GM12878 (cell line): ENCODE data around the gene DGAT2. TPM values are rescaled to one million over a fixed set of nuclear protein-coding genes. Genes with fewer than 3 reads are reported as not detected.

Experiments
- CBX3 ChIP-seq: fragments of 200-600 bp; sonication (generic); IDR thresholded peaks from 2 replicates; pipeline ENCODE4 v1.6.1; 2016; ENCODE audit warnings: low read depth, borderline replicate concordance
- EGR1 ChIP-seq, 2 experiments: IDR thresholded peaks; 1 replicate in 1 of 2; 2 replicates in 1 of 2; pipeline ENCODE4 v1.6.1; 2011 to 2012; ENCODE audit warnings: low read depth in 2 of 2, low read length in 2 of 2, borderline replicate concordance in 1 of 2, mild to moderate bottlenecking in 1 of 2, moderate library complexity in 1 of 2
- EP300 ChIP-seq, 2 experiments: fragments of 150-350 bp in 1 of 2; IDR thresholded peaks; 2 replicates each; pipeline ENCODE4 v1.6.1; 2011 to 2012; ENCODE audit warnings: low read depth in 2 of 2, low read length in 2 of 2, borderline replicate concordance in 1 of 2, improper control_type of control experiment in 1 of 2, inconsistent platforms in 1 of 2; ENCODE audit not compliant: control insufficient read depth in 1 of 2
- NBN ChIP-seq: fragments of 450-650 bp; IDR thresholded peaks from 2 replicates; pipeline ENCODE4 v1.6.1; 2016
- NR2F1 ChIP-seq: fragments of 450-650 bp; conservative IDR thresholded peaks from 2 replicates; pipeline ENCODE4 v1.6.1; 2017; ENCODE audit warnings: mild to moderate bottlenecking
- POLR2A ChIP-seq: IDR thresholded peaks from 2 replicates; pipeline ENCODE4 v1.6.1; 2011; ENCODE audit warnings: low read depth, mild to moderate bottlenecking, low read length
- POLR2AphosphoS2 ChIP-seq: IDR thresholded peaks from 2 replicates; pipeline ENCODE4 v1.6.1; 2011; ENCODE audit warnings: low read depth, mild to moderate bottlenecking, low read length, improper control_type of control experiment, moderate library complexity
- SMAD5 ChIP-seq: IDR thresholded peaks from 2 replicates; pipeline ENCODE4 v1.6.1; 2016; ENCODE audit warnings: antibody characterized with exemption, low read depth
- SRF ChIP-seq, 2 experiments: IDR thresholded peaks; 2 replicates each; pipeline ENCODE4 v1.6.1; 2011; ENCODE audit warnings: low read depth in 2 of 2, low read length in 2 of 2, mild to moderate bottlenecking in 1 of 2, moderate library complexity in 1 of 2
- TCF7 ChIP-seq: IDR thresholded peaks from 2 replicates; pipeline ENCODE4 v1.6.1; 2014; ENCODE audit warnings: antibody characterized with exemption, borderline replicate concordance
- YBX1 ChIP-seq: fragments of 450-650 bp; IDR thresholded peaks from 2 replicates; pipeline ENCODE4 v1.6.1; 2016; ENCODE audit warnings: antibody characterized with exemption
- ZBED1 ChIP-seq: IDR thresholded peaks from 2 replicates; pipeline ENCODE4 v1.6.1; 2016; ENCODE audit warnings: borderline replicate concordance
- ZNF24 ChIP-seq: fragments of 450-650 bp; IDR thresholded peaks from 2 replicates; pipeline ENCODE4 v1.6.1; 2017; ENCODE audit warnings: antibody characterized with exemption, mild to moderate bottlenecking
- ZNF622 ChIP-seq: fragments of 450-650 bp; IDR thresholded peaks from 2 replicates; pipeline ENCODE4 v1.6.1; 2017; ENCODE audit warnings: mild to moderate bottlenecking, inconsistent platforms
- polyA plus RNA-seq, 11 experiments: library from polyadenylated mRNA; depleted of rRNA in 4 of 11; unstranded in 6 of 11; stranded (reverse) in 5 of 11; fragments of >200 nt; fragmentation: Nextera tagmentation in 4 of 11; fragmentation: Illumina TruSeq in 1 of 11; extraction: Ambion mirVana in 4 of 11; extraction: Trizol in 1 of 11; gene quantifications; 1 replicate in 1 of 11; 2 replicates in 10 of 11; pipeline versions ENCODE4 v1.2.1 to v1.2.3, GENCODE V29; 2011 to 2016; ENCODE audit warnings: inconsistent platforms in 2 of 11, missing spikeins in 2 of 11, low read depth in 1 of 11
- total RNA-seq, 4 experiments: library from RNA; depleted of rRNA in 3 of 4; stranded (reverse); fragments of >200 nt in 3 of 4; fragmentation: Illumina TruSeq in 1 of 4; extraction: Trizol in 1 of 4; gene quantifications; 2 replicates each; pipeline versions ENCODE4 v1.2.1 to v1.2.3, GENCODE V29; 2013 to 2021
- TF ChIP-seq, protein P1 (sequence below): fragments of 450-650 bp; IDR thresholded peaks from 2 replicates; pipeline ENCODE4 v1.6.1; 2017; ENCODE audit warnings: antibody characterized with exemption, mild to moderate bottlenecking, moderate library complexity
- TF ChIP-seq, protein P2 (sequence below): fragments of 450-650 bp; IDR thresholded peaks from 2 replicates; pipeline ENCODE4 v1.6.1; 2014; ENCODE audit warnings: mild to moderate bottlenecking
- TF ChIP-seq, protein P3 (sequence below): fragments of 450-650 bp; IDR thresholded peaks from 2 replicates; pipeline ENCODE4 v1.6.1; 2016; ENCODE audit warnings: mild to moderate bottlenecking
- TF ChIP-seq, protein P4 (sequence below), 3 experiments: IDR thresholded peaks in 2 of 3; conservative IDR thresholded peaks in 1 of 3; 2 replicates each; pipeline ENCODE4 v1.5.1; 2011; ENCODE audit warnings: low read depth in 3 of 3, low read length in 3 of 3, mild to moderate bottlenecking in 3 of 3, control low read depth in 2 of 3, moderate library complexity in 2 of 3, inconsistent platforms in 1 of 3, mixed read lengths in 1 of 3; ENCODE audit not compliant: control insufficient read depth in 2 of 3, insufficient read depth in 1 of 3; ENCODE audit errors: extremely low read depth in 1 of 3
- TF ChIP-seq, protein P5 (sequence below): fragments of 450-650 bp; formaldehyde crosslinking; IDR thresholded peaks from 2 replicates; pipeline ENCODE4 v1.4.0; 2020; ENCODE audit warnings: mild to moderate bottlenecking, moderate library complexity

Gene DGAT2
- total and polyA plus RNA-seq, 10 of the 15 experiments (the other 5 are each of a cell fraction or from before 2014, with no cell fraction given): 5.1 to 25.9 (median 17.6) TPM

DNA sequence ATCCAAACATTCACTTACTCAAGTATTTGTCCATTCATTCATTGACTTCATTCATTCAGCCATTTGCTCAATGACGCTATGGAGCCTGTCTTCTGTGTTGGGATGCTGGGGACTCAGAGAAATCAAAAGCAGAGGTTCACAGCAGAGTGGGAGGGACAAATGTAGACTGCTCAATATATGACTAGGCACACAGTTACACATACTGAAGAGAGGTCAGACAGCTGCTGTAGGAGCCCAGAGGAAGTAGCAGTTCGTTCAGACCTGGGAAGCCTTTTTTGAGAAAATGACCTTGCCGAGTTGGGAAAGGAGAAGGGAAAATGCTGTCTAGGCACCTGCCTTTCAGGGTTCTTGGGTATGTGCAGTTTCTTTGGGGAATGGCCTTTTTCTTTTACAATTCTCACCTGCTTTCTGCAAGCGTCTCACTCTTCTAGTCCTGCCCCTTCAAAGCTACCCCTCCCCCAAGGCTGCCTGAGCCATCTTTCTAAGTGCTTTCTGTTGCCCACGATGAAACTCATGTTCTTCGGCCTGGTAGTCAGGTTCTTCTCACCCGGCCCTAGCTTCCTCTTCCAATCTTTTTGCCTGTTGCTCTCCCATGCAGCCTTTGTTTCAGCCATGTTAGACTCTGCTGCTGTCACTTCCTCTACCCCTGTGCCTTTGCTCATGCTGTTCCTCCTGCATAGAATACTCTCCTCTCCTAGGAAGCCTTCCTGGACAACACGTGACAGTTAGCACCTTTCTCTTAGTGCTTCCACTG is 42.2 kb downstream of the DGAT2 start (continued):
- TF ChIP-seq, protein P1, sequence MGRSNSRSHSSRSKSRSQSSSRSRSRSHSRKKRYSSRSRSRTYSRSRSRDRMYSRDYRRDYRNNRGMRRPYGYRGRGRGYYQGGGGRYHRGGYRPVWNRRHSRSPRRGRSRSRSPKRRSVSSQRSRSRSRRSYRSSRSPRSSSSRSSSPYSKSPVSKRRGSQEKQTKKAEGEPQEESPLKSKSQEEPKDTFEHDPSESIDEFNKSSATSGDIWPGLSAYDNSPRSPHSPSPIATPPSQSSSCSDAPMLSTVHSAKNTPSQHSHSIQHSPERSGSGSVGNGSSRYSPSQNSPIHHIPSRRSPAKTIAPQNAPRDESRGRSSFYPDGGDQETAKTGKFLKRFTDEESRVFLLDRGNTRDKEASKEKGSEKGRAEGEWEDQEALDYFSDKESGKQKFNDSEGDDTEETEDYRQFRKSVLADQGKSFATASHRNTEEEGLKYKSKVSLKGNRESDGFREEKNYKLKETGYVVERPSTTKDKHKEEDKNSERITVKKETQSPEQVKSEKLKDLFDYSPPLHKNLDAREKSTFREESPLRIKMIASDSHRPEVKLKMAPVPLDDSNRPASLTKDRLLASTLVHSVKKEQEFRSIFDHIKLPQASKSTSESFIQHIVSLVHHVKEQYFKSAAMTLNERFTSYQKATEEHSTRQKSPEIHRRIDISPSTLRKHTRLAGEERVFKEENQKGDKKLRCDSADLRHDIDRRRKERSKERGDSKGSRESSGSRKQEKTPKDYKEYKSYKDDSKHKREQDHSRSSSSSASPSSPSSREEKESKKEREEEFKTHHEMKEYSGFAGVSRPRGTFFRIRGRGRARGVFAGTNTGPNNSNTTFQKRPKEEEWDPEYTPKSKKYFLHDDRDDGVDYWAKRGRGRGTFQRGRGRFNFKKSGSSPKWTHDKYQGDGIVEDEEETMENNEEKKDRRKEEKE: no peak
- TF ChIP-seq EGR1 (IDR thresholded peaks at IDR 0.05; ENCODE audit: borderline replicate concordance in 1 of 2, low read depth in 2 of 2, low read length in 2 of 2) (0 out of 3 replicates have a peak, but pooled peaks of 1 of the 2 experiments have one; percentile 9), ZBED1 (no peak), ZNF24 (peak; percentile 89), ZNF622 (no peak), TCF7 (no peak), CBX3 (no peak), NBN (peak; percentile 30; the same call in 1 of the 2 replicates), NR2F1 (0 out of 2 replicates have a peak, but pooled peaks have one; percentile 36), POLR2AphosphoS2 (no peak), SMAD5 (no peak), SRF (IDR thresholded peaks at IDR 0.05; ENCODE audit: low read depth in 2 of 2, low read length in 2 of 2) (no peak), POLR2A (peak; percentile 73), EP300 (IDR thresholded peaks at IDR 0.05; ENCODE audit: borderline replicate concordance in 1 of 2, control insufficient read depth in 1 of 2, low read depth in 2 of 2, low read length in 2 of 2) (0 out of 4 replicates have a peak, but pooled peaks of 1 of the 2 experiments have one; percentile 35), YBX1 (no peak)
- TF ChIP-seq, protein P2, sequence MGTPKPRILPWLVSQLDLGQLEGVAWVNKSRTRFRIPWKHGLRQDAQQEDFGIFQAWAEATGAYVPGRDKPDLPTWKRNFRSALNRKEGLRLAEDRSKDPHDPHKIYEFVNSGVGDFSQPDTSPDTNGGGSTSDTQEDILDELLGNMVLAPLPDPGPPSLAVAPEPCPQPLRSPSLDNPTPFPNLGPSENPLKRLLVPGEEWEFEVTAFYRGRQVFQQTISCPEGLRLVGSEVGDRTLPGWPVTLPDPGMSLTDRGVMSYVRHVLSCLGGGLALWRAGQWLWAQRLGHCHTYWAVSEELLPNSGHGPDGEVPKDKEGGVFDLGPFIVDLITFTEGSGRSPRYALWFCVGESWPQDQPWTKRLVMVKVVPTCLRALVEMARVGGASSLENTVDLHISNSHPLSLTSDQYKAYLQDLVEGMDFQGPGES: no peak
- TF ChIP-seq, protein P3, sequence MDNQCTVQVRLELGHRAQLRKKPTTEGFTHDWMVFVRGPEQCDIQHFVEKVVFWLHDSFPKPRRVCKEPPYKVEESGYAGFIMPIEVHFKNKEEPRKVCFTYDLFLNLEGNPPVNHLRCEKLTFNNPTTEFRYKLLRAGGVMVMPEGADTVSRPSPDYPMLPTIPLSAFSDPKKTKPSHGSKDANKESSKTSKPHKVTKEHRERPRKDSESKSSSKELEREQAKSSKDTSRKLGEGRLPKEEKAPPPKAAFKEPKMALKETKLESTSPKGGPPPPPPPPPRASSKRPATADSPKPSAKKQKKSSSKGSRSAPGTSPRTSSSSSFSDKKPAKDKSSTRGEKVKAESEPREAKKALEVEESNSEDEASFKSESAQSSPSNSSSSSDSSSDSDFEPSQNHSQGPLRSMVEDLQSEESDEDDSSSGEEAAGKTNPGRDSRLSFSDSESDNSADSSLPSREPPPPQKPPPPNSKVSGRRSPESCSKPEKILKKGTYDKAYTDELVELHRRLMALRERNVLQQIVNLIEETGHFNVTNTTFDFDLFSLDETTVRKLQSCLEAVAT: 0 out of 2 replicates have a peak, but pooled peaks have one; percentile 14
- TF ChIP-seq, protein P4, sequence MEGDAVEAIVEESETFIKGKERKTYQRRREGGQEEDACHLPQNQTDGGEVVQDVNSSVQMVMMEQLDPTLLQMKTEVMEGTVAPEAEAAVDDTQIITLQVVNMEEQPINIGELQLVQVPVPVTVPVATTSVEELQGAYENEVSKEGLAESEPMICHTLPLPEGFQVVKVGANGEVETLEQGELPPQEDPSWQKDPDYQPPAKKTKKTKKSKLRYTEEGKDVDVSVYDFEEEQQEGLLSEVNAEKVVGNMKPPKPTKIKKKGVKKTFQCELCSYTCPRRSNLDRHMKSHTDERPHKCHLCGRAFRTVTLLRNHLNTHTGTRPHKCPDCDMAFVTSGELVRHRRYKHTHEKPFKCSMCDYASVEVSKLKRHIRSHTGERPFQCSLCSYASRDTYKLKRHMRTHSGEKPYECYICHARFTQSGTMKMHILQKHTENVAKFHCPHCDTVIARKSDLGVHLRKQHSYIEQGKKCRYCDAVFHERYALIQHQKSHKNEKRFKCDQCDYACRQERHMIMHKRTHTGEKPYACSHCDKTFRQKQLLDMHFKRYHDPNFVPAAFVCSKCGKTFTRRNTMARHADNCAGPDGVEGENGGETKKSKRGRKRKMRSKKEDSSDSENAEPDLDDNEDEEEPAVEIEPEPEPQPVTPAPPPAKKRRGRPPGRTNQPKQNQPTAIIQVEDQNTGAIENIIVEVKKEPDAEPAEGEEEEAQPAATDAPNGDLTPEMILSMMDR (IDR thresholded peaks at IDR 0.05 in 2 of 3, conservative IDR thresholded peaks at IDR 0.05 in 1 of 3; ENCODE audit: control insufficient read depth in 2 of 3, extremely low read depth in 1 of 3, insufficient read depth in 1 of 3, low read depth in 3 of 3, low read length in 3 of 3): no peak
- TF ChIP-seq, protein P5, sequence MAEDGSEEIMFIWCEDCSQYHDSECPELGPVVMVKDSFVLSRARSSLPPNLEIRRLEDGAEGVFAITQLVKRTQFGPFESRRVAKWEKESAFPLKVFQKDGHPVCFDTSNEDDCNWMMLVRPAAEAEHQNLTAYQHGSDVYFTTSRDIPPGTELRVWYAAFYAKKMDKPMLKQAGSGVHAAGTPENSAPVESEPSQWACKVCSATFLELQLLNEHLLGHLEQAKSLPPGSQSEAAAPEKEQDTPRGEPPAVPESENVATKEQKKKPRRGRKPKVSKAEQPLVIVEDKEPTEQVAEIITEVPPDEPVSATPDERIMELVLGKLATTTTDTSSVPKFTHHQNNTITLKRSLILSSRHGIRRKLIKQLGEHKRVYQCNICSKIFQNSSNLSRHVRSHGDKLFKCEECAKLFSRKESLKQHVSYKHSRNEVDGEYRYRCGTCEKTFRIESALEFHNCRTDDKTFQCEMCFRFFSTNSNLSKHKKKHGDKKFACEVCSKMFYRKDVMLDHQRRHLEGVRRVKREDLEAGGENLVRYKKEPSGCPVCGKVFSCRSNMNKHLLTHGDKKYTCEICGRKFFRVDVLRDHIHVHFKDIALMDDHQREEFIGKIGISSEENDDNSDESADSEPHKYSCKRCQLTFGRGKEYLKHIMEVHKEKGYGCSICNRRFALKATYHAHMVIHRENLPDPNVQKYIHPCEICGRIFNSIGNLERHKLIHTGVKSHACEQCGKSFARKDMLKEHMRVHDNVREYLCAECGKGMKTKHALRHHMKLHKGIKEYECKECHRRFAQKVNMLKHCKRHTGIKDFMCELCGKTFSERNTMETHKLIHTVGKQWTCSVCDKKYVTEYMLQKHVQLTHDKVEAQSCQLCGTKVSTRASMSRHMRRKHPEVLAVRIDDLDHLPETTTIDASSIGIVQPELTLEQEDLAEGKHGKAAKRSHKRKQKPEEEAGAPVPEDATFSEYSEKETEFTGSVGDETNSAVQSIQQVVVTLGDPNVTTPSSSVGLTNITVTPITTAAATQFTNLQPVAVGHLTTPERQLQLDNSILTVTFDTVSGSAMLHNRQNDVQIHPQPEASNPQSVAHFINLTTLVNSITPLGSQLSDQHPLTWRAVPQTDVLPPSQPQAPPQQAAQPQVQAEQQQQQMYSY: no peak
